ENCODE results near the gene IGSF21.

Gene IGSF21

DNA sequence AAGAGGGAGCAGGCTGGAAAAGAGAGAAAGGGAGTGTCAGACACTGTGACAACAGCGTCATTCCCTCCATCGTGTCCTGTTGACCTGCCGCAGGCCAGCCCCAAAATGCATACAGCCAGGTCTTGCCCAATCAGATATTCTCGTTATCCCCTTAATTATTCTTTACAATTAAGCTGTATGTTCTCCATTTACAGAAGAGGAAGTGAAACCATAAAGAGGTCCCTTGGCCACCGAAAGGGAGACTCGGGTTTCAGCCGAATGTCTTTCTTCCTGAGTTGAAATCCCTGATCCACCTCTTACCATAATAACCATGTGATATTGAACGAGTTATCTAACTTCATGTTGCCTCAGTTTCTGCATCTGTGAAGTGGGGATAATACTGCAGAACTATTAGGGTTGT, 70.5 kb downstream of the IGSF21 start:
- TF ChIP-seq, protein P1, sequence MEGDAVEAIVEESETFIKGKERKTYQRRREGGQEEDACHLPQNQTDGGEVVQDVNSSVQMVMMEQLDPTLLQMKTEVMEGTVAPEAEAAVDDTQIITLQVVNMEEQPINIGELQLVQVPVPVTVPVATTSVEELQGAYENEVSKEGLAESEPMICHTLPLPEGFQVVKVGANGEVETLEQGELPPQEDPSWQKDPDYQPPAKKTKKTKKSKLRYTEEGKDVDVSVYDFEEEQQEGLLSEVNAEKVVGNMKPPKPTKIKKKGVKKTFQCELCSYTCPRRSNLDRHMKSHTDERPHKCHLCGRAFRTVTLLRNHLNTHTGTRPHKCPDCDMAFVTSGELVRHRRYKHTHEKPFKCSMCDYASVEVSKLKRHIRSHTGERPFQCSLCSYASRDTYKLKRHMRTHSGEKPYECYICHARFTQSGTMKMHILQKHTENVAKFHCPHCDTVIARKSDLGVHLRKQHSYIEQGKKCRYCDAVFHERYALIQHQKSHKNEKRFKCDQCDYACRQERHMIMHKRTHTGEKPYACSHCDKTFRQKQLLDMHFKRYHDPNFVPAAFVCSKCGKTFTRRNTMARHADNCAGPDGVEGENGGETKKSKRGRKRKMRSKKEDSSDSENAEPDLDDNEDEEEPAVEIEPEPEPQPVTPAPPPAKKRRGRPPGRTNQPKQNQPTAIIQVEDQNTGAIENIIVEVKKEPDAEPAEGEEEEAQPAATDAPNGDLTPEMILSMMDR (IDR thresholded peaks at IDR 0.05; ENCODE audit: insufficient read depth, low read depth, low read length, missing control alignments), result no peak
- peak; percentile 4 for DNase-seq (ENCODE audit: low read depth)
- H3K4me3 ChIP-seq (ENCODE audit: low read depth, low read length), result no peak overlapping the region

DNA sequence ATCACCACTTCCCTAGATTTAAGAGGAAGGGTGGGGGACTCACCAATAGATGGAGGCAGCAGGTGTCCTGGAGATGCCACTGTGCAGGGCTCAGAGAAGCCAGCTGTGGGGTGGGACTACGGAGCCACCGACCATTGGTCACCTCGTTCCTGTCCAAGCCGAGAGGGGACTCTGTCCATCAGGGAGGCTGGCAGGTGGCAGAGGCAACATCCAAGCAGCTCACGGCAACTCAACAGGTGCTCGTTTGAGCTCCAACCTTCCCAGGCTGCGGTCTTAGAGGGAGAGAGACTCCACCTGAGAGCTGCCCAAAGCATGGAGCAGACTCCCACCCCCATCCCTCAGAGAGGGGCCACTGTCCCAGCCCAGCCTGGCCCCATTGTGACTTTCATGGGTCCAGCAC, 71.4 kb downstream of the IGSF21 start:
- DNase-seq (ENCODE audit: low read depth), result no peak
- TF ChIP-seq, protein P1 (IDR thresholded peaks at IDR 0.05; ENCODE audit: insufficient read depth, low read depth, low read length, missing control alignments), result no peak
- no peak overlapping the region for H3K4me3 ChIP-seq (ENCODE audit: low read depth, low read length)

DNA sequence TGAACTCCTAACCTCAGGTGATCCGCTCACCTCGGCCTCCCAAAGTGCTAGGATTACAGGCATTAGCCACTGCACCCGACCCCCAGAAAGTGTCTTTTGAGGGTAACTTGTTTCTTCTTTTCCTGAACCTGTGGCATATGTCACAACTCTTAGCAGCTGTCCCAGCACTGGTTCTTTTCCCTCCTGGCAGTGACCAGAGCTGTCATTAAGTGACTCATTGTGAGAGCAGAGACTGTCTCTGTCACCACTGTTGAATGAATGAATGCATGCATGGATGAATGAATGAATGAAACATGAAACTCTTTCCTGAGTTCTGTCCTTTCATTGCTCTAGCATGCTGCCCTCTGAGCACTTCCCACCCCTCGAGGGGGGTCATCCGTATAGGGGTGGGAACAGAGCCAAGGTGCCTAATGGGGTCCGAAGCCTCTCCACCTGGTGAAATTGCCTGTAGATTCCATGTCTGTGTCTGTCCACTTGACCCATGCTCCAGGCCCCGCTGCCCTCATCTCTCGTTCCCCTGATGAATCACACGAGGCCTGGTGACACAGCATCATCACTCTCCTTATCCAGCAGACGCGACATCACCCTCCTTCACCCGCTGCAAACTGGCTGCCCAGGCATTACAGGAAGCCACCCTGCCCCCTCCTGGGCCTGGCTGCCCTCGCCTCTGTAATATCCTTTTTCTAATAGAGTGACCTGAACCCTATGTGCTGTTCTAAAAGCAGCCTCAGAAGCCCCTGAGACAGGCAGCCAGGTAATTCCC, 75.0 kb downstream of the IGSF21 start:
- H3K4me3 ChIP-seq (ENCODE audit: low read depth, low read length), result no peak overlapping the region
- DNase-seq (ENCODE audit: low read depth), result no peak
- TF ChIP-seq, protein P1 (IDR thresholded peaks at IDR 0.05; ENCODE audit: insufficient read depth, low read depth, low read length, missing control alignments), result no peak

DNA sequence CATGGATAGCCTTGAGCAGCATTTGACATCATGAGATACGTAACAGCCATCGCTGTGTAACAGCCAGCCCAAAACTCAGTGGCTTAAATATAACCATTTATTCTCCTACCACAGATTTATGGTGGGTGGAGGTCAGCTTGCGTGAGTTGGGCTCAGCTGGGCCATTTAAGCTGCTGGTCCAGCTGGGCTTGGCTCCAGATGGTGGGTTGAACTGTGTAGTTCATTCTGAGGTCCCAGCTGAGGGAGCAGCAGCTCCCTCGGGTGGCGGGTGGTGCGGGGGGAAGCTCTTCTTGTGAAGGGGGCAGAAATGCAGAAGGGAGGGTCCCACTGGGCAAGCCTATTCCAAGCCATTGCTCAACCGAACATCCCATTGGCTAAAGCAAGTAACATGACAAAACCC, 75.9 kb downstream of the IGSF21 start:
- H3K4me3 ChIP-seq (ENCODE audit: low read depth, low read length), result no peak overlapping the region
- DNase-seq (ENCODE audit: low read depth), result no peak
- TF ChIP-seq, protein P1 (IDR thresholded peaks at IDR 0.05; ENCODE audit: insufficient read depth, low read depth, low read length, missing control alignments), result no peak

DNA sequence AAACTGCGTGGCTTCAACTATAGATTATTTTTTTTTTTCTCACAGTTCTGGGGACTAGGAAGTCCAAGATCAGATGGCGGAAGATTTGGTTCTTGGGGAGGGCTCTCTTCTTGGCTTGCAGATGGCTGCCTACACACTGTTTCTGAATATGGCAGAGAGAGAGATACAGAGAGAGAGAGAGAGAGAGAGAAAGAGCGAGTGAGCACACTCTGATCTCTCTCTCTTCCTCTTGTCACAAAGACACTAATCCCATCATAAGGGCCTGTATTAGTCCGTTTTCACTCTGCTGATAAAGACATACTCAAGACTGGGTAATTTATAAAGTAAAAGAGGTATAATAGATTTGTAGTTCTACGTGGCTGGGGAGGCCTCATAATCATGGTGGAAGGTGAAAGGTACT, 79.5 kb downstream of the IGSF21 start:
- no peak for DNase-seq (ENCODE audit: low read depth)
- TF ChIP-seq, protein P1 (IDR thresholded peaks at IDR 0.05; ENCODE audit: insufficient read depth, low read depth, low read length, missing control alignments), result no peak
- H3K4me3 ChIP-seq (ENCODE audit: low read depth, low read length), result no peak overlapping the region

DNA sequence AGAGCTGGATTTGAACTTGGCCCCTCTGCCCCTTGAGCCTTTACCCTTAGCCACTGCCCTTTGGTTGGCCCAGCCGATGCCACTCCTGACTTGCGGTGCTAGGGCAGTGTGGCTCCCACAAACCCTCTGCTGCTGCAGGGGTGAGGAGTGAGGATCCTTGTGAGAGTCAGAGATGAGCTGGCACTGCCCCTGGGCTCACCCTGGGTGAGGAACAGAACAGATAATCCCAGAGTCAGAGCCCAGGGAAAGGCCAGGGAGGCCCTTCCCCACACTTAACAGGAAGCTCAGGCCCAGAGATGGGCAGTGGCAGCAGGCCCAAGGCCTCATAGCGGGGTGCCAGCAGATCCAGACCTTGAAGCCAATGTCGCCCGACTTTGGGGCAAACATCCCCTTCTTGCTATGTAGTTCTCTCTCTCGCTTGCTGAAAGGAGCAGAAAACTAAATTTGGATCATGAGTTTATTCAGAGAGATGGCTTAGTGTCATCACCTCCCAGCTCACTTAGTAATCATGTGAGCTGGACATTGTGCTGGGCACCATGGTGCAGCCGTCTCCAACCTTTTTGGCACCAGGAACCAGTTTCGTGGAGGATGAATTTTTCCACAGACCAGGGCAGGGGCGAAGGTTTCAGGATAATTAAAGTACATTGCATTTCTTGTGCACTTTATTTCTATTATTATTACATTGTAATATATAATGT, 81.4 kb downstream of the IGSF21 start:
- TF ChIP-seq, protein P1 (IDR thresholded peaks at IDR 0.05; ENCODE audit: insufficient read depth, low read depth, low read length, missing control alignments), result no peak
- no peak for DNase-seq (ENCODE audit: low read depth)
- no peak overlapping the region for H3K4me3 ChIP-seq (ENCODE audit: low read depth, low read length)

All from GM12865 (cell line).